Activated CD8-positive, alpha-beta T cell treated with anti-CD3 and anti-CD28 coated beads, Interleukin-2, amount 10 ng/mL, durations not matched to agents 7 days and 5 days (primary cell): ENCODE results near the gene SNAPC4. TPM values are rescaled to one million over a fixed set of nuclear protein-coding genes. Genes with fewer than 3 reads are reported as not detected.
"Not testable (repeated sequence)": the region's sequence is repeated elsewhere in the genome, so short reads cannot be mapped to it uniquely, and the experiment has no call there.

Experiments
- ATAC-seq: fragments of 150-1000 bp; cut with Tn5 transposase; one replicate; pipeline ENCODE4 v1.10.0; 2021; ENCODE audit warnings: moderate library complexity
- CTCF ChIA-PET: fragments of 350-600 bp; sonication (Branson Sonifier 250); formaldehyde crosslinking; loops from one replicate; lab custom pipeline; 2021; ENCODE audit warnings: antibody characterized with exemption; lab: Charles Lee
- POLR2A ChIA-PET: fragments of 350-600 bp; sonication (Branson Sonifier 250); formaldehyde crosslinking; loops from one replicate; lab custom pipeline; 2021; ENCODE audit warnings: antibody characterized with exemption; lab: Charles Lee
- DNase-seq: peaks from one replicate; pipeline ENCODE4 v3.0.0-alpha.2; 2020
- H3K27ac Mint-ChIP-seq: one replicate; pipeline ENCODE4 v1.8.0; 2021; ENCODE audit warnings: mild to moderate bottlenecking, mixed read lengths
- H3K27me3 Mint-ChIP-seq: one replicate; pipeline ENCODE4 v1.8.0; 2021; ENCODE audit warnings: low read depth, mixed read lengths
- H3K36me3 Mint-ChIP-seq: one replicate; pipeline ENCODE4 v1.8.0; 2021; ENCODE audit warnings: low read depth, mixed read lengths
- H3K4me1 Mint-ChIP-seq: one replicate; pipeline ENCODE4 v1.8.0; 2021; ENCODE audit warnings: low read depth, mixed read lengths
- H3K4me3 Mint-ChIP-seq: one replicate; pipeline ENCODE4 v1.8.0; 2021; ENCODE audit warnings: mild to moderate bottlenecking, mixed read lengths
- H3K9me3 Mint-ChIP-seq: one replicate; pipeline ENCODE4 v1.8.0; 2022; ENCODE audit warnings: mixed read lengths; ENCODE audit not compliant: insufficient read depth
- total RNA-seq, 2 experiments: library from RNA; stranded (reverse); gene quantifications; one replicate each; pipeline ENCODE4 v1.2.3, GENCODE V29; 2021

SNAPC4 gene
- total RNA-seq, 2 experiments from 2014 or later, result 9.5 to 9.6 TPM

- H3K36me3 Mint-ChIP-seq, result no peaks in the 10 kb centered on the region
- H3K27me3 Mint-ChIP-seq, result no peaks in the 10 kb centered on the region
- no peak overlapping the region for H3K4me3 Mint-ChIP-seq
- no peak for ATAC-seq
- no peak for DNase-seq
- ChIA-PET CTCF (no interaction called here), POLR2A (no interaction called here)
- H3K9me3 Mint-ChIP-seq, result no peaks in the 10 kb centered on the region
- no peak overlapping the region for H3K27ac Mint-ChIP-seq
- H3K4me1 Mint-ChIP-seq, result peaks cover 6% of the 10 kb centered on the region
Observed at GRCh38 chr9:136358016-136358415, 42.0 kb downstream of the SNAPC4 start.

GRCh38 chr9:136357202-136357725 is 42.7 kb downstream of the SNAPC4 start:
- Mint-ChIP-seq H3K27me3 (no peaks in the 10 kb centered on the region), H3K9me3 (no peaks in the 10 kb centered on the region), H3K4me3 (no peak overlapping the region), H3K36me3 (no peaks in the 10 kb centered on the region), H3K27ac (no peak overlapping the region), H3K4me1 (no peaks in the 10 kb centered on the region)
- POLR2A ChIA-PET, result no interaction called here
- CTCF ChIA-PET, result no interaction called here
- DNase-seq (no peak), ATAC-seq (no peak)

- Mint-ChIP-seq H3K36me3 (no peaks in the 10 kb centered on the region), H3K27me3 (no peaks in the 10 kb centered on the region), H3K4me1 (no peaks in the 10 kb centered on the region), H3K9me3 (no peaks in the 10 kb centered on the region), H3K27ac (no peak overlapping the region), H3K4me3 (no peak overlapping the region)
- CTCF ChIA-PET, result no interaction called here
- DNase-seq (no peak), ATAC-seq (no peak)
- POLR2A ChIA-PET, result no interaction called here
Observed at GRCh38 chr9:136355616-136356557, 44.1 kb downstream of the SNAPC4 start.

GRCh38 chr9:136354592-136355085 is 45.3 kb downstream of the SNAPC4 start:
- Mint-ChIP-seq H3K4me1 (no peaks in the 10 kb centered on the region), H3K27me3 (no peaks in the 10 kb centered on the region), H3K27ac (no peak overlapping the region), H3K4me3 (no peak overlapping the region), H3K9me3 (no peaks in the 10 kb centered on the region), H3K36me3 (no peaks in the 10 kb centered on the region)
- POLR2A ChIA-PET, result interaction anchor here (1.6 kb wide), 1 partner anchor 9 kb away, joined by 4 read pairs; the partner anchor contains the start of gene DNLZ
- CTCF ChIA-PET, result no interaction called here
- ATAC-seq (no peak), DNase-seq (no peak)

- H3K27ac Mint-ChIP-seq, result no peak overlapping the region
- H3K36me3 Mint-ChIP-seq, result no peaks in the 10 kb centered on the region
- H3K4me3 Mint-ChIP-seq, result no peak overlapping the region
- POLR2A ChIA-PET, result interaction anchor here (1.6 kb wide), 1 partner anchor 9 kb away, joined by 4 read pairs; the partner anchor contains the start of gene DNLZ
- H3K9me3 Mint-ChIP-seq, result no peaks in the 10 kb centered on the region
- H3K27me3 Mint-ChIP-seq, result no peaks in the 10 kb centered on the region
- no peak for ATAC-seq
- H3K4me1 Mint-ChIP-seq, result no peaks in the 10 kb centered on the region
- CTCF ChIA-PET, result no interaction called here
- no peak for DNase-seq
Observed at GRCh38 chr9:136353757-136354488, 46.0 kb downstream of the SNAPC4 start.

GRCh38 chr9:136353088-136353487 is 46.9 kb downstream of the SNAPC4 start:
- no peak for ATAC-seq
- no peak for DNase-seq
- H3K4me1 Mint-ChIP-seq, result no peaks in the 10 kb centered on the region
- CTCF ChIA-PET, result no interaction called here
- POLR2A ChIA-PET, result no interaction called here
- H3K9me3 Mint-ChIP-seq, result no peaks in the 10 kb centered on the region
- H3K27ac Mint-ChIP-seq, result no peak overlapping the region
- no peak overlapping the region for H3K4me3 Mint-ChIP-seq
- H3K36me3 Mint-ChIP-seq, result no peaks in the 10 kb centered on the region
- H3K27me3 Mint-ChIP-seq, result no peaks in the 10 kb centered on the region

GRCh38 chr9:136352682-136353081 is 47.3 kb downstream of the SNAPC4 start:
- POLR2A ChIA-PET, result no interaction called here
- Mint-ChIP-seq H3K27ac (no peak overlapping the region), H3K9me3 (no peaks in the 10 kb centered on the region), H3K4me1 (no peaks in the 10 kb centered on the region), H3K4me3 (no peak overlapping the region), H3K36me3 (no peaks in the 10 kb centered on the region), H3K27me3 (no peaks in the 10 kb centered on the region)
- DNase-seq, result no peak
- CTCF ChIA-PET, result no interaction called here
- no peak for ATAC-seq

GRCh38 chr9:136351868-136352267 is 48.1 kb downstream of the SNAPC4 start:
- H3K36me3 Mint-ChIP-seq, H3K27ac Mint-ChIP-seq, ATAC-seq, CTCF ChIA-PET, DNase-seq, H3K4me1 Mint-ChIP-seq, H3K27me3 Mint-ChIP-seq, H3K4me3 Mint-ChIP-seq, H3K9me3 Mint-ChIP-seq, POLR2A ChIA-PET: not testable (repeated sequence)

- CTCF ChIA-PET, result no interaction called here
- Mint-ChIP-seq H3K9me3 (no peaks in the 10 kb centered on the region), H3K27ac (no peak overlapping the region), H3K36me3 (no peaks in the 10 kb centered on the region), H3K27me3 (no peaks in the 10 kb centered on the region), H3K4me3 (no peak overlapping the region), H3K4me1 (no peaks in the 10 kb centered on the region)
- no peak for DNase-seq
- no peak for ATAC-seq
- POLR2A ChIA-PET, result no interaction called here
Observed at GRCh38 chr9:136351252-136351800, 48.6 kb downstream of the SNAPC4 start.
